Measurements from ENCODE around the gene FRMD6.

DNA sequence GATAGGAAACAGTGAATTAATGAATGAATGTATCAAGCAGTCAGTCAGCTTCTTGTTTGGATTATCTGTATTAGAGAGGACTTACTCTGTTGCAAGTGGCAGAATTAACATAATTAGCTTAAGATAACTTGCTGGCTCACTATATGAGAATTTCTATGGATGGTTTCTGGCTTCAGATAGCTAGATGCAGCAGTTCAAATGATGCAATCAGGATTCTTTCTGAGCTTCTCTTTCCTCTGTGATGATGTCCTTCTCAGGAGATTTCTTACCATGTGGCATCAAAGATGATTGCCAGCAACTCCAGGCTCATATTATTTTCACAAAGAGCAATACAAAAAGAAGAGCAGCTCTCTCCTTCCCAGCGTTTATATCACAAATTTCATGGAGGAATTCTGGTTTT is 30.7 kb downstream of the FRMD6 start:
- TF ChIP-seq ELF4 (CRISPR knock-in tag; IDR thresholded peaks at IDR 0.05) (no peak), RAD21 (CRISPR knock-in tag; conservative IDR thresholded peaks at IDR 0.05 in 1 of 2, IDR thresholded peaks at IDR 0.05 in 1 of 2) (no peak), EP300 (IDR thresholded peaks at IDR 0.05; ENCODE audit: low read length) (no peak), SREBF1 (IDR thresholded peaks at IDR 0.05; ENCODE audit: borderline replicate concordance, low read depth, low read length) (no peak), RB1 (IDR thresholded peaks at IDR 0.05; ENCODE audit: low read depth) (no peak), POLR2A (conservative IDR thresholded peaks at IDR 0.05) (no peak), BCLAF1 (IDR thresholded peaks at IDR 0.05; ENCODE audit: borderline replicate concordance in 1 of 2, control insufficient read depth in 1 of 2, low read depth in 2 of 2, low read length in 1 of 2) (no peak), U2AF1 (optimal IDR thresholded peaks at IDR 0.05; ENCODE audit: low read depth, low read length) (no peak)
- TF ChIP-seq, protein P1, sequence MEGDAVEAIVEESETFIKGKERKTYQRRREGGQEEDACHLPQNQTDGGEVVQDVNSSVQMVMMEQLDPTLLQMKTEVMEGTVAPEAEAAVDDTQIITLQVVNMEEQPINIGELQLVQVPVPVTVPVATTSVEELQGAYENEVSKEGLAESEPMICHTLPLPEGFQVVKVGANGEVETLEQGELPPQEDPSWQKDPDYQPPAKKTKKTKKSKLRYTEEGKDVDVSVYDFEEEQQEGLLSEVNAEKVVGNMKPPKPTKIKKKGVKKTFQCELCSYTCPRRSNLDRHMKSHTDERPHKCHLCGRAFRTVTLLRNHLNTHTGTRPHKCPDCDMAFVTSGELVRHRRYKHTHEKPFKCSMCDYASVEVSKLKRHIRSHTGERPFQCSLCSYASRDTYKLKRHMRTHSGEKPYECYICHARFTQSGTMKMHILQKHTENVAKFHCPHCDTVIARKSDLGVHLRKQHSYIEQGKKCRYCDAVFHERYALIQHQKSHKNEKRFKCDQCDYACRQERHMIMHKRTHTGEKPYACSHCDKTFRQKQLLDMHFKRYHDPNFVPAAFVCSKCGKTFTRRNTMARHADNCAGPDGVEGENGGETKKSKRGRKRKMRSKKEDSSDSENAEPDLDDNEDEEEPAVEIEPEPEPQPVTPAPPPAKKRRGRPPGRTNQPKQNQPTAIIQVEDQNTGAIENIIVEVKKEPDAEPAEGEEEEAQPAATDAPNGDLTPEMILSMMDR (IDR thresholded peaks at IDR 0.05 in 2 of 3, conservative IDR thresholded peaks at IDR 0.05 in 1 of 3; ENCODE audit: insufficient read depth in 2 of 3, low read depth in 1 of 3, low read length in 3 of 3): no peak
- TF ChIP-seq, protein P2, sequence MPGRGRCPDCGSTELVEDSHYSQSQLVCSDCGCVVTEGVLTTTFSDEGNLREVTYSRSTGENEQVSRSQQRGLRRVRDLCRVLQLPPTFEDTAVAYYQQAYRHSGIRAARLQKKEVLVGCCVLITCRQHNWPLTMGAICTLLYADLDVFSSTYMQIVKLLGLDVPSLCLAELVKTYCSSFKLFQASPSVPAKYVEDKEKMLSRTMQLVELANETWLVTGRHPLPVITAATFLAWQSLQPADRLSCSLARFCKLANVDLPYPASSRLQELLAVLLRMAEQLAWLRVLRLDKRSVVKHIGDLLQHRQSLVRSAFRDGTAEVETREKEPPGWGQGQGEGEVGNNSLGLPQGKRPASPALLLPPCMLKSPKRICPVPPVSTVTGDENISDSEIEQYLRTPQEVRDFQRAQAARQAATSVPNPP (IDR thresholded peaks at IDR 0.05; ENCODE audit: borderline replicate concordance, insufficient read depth, insufficient read length): no peak
